SK-N-DZ (cell line): ENCODE measurements around the gene ITLN1.
A peak's percentile ranks its signal among the peaks of the same experiment; 100 is the strongest.

Experiments
- DNase-seq: peaks from one replicate; pipeline ENCODE4 v3.0.0-alpha.2; 2015; ENCODE audit warnings: low spot score

ITLN1 gene

GRCh38 chr1:160858507-160858906, 26.5 kb downstream of the ITLN1 start:
- DNase-seq, result no peak

GRCh38 chr1:160858097-160858496, 26.9 kb downstream of the ITLN1 start:
- no peak for DNase-seq

GRCh38 chr1:160855181-160855981, 29.6 kb downstream of the ITLN1 start:
- DNase-seq, result no peak

DNA sequence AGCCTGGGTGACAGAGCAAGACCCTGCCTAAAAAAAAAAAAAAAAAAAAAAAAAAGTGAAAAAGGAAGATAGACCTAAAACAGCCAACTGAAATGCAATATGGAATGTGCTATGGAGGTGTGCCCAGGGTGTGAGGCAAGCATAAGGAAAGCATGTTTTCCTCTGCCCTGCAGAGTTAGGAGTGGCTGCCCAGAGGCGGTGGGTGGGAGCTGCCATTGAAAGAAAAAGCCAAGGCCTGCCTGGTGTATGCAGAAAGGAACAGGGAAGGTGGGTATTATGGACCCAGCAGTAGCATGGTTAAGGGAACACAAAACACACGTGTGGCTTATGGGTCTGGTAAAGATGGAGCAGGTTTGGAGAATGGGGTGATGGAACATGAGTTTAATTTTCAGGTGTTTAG, 31.2 kb downstream of the ITLN1 start:
- no peak for DNase-seq

- DNase-seq, result no peak
Measured at GRCh38 chr1:160853014-160853413, 32.0 kb downstream of the ITLN1 start.

DNA sequence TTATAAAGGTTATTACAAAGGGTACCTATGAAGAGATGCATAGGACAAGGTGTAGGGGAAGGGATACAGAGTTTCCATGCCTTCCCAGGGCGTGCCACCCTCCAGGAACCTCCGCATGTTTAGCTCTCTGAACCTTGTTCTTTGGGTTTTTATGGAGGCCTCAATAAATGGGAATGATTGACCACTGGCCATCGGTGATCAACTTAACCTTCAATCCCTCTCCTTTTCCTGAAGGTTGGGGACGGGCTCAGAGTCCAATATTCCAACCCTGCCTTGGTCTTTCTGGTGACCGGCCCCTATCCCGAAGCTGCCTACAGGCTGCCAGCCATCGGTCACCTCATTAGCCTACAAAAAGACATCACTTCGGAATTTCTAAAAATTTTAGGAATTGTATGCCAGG, 34.0 kb downstream of the ITLN1 start:
- DNase-seq, result no peak

- no peak for DNase-seq
Measured at GRCh38 chr1:160850541-160850940, 34.4 kb downstream of the ITLN1 start.

DNA sequence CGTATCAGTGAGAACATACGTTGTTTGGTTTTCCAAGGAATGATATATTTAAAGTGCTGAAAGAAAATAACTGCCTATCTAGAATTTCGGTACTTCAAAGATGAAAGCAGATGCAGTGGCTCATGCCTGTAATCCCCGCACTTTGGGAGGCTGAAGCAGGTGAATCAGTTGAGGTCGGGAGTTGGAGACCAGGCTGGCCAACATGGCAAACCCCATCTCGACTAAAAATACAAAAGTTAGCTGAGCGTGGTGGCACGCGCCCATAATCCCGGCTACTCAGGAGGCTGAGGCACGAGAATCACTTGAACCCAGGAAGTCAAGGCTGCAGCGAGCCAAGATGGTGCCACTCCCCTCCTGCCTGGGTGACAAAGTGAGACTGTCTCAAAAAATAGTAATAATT, 38.7 kb downstream of the ITLN1 start:
- DNase-seq, result no peak

DNA sequence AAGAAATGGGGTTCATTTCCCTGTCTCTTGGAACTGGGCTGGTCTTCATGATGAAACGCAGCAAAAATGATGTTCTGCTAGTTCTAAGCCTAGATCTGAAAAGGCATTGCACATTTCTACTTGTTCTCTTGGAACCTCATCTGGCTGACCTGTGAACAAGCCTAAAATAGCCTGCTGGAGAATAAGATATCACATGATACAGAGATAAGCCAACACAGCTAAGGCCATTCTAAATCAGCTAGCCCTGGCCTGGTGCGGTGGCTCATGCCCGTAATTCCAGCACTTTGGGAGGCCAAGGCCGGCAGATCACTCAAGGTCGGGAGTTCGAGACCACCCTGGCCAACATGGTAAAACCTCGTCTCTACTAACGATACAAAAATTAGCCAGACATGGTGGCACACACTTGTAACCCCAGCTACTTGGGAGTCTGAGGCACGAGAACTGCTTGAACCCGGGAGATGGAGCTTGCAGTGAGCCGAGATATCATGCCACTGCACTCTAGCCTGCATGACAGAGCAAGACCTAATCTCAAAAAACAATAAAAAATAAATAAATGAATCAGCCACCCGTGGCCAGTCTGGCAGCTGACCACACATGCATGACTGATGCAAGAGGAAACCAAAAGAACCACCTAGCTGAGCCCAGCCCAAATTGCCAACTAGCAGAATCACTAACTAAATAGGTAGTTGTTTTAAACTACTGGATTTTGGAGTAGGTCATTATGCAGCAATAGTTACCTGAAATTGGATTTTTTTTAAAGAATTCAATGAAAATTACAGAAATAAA, 40.3 kb downstream of the ITLN1 start:
- DNase-seq, result no peak

DNA sequence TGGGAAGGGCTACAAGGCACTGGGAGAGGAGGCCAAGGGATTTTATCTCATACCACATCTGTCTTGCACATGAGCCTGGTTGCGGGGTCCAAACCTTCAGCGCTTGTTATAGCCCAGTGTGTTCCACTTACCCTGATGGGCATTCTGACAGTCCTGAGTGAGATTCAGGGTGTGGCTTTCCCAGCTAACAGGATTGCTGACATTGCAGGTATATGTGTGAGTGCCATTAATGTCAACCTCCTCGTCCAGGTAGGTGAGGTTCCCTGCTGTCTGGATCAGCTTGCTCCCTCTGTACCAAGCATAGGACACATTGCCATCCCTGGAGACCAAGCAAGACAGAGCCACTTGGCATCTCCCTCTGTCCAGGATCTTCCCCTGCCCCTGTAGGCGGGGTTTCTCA, 43.9 kb downstream of the ITLN1 start:
- DNase-seq, result no peak

- no peak for DNase-seq
Measured at GRCh38 chr1:160839746-160840145, 45.2 kb downstream of the ITLN1 start.

DNA sequence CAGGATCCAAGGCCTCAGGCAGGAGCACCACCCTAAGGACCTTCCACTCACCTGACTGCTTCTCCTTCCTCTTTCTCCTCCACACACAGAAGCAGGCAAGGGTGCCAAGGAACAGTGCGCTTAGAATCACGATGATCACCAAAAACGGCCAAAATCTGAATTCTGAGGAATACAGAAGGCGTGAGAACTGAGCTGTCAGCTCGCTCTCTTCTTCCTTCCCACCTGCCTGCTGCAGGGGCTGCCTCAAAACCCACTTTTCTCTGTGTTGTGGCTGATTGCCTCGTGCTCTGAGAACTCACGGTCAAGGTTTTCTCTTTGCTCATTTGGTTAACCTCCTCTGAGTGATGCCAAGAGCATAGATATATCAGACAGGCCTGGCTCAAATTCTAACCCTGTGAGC, 46.1 kb downstream of the ITLN1 start:
- DNase-seq, result no peak

DNA sequence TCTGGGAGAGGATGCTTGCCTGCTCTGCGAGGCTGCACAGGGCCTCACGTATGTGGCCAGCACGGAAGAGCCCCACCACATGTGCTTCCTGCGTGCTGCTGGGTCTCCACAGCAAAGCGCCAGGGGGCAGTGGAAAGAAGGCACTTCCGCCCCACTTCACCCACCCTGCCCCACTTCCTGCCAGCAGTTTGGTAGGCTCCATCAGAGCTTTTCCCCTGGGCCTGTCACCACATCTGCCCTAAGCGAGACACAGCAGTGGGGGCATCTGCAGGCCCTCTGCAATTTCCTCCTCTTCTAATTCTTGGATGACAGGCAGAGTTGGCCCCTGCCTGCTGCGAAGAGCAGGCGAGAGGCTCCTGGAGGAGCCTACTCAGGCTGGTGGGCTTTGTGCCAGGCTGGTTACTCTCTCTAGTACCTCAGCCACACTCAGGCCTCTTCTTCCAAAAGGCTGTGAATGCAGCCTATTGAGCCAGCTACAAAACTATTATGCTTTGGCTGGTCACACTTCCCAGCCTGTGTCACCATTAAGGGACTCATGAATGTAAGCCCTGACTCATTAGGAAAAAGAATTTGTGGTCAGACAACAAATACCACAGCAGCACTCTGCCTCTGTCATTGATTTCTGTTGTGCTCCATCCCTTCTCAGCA, 47.3 kb downstream of the ITLN1 start:
- no peak for DNase-seq

GRCh38 chr1:160836981-160837557, 47.9 kb downstream of the ITLN1 start:
- no peak for DNase-seq

DNA sequence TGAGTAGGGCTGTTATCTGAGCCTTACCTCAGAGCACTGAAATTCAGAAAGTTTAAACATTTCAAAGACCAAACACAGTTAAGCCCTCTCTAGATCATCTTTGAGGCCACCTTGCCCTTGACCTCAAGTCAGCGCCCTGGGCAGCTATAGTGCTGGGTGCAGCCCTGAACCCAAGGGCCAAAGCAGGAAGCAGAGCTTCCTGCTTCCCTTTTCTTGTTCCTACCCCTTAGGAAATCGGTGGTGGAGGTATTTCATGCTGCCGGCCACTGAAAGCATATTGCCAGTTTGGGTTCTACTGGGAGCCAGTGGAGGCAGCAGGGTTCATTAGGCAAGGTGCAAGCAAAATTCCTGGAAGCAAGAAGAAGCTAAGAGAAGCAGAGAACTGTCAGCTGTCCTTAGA, 48.4 kb downstream of the ITLN1 start:
- DNase-seq, result no peak

DNA sequence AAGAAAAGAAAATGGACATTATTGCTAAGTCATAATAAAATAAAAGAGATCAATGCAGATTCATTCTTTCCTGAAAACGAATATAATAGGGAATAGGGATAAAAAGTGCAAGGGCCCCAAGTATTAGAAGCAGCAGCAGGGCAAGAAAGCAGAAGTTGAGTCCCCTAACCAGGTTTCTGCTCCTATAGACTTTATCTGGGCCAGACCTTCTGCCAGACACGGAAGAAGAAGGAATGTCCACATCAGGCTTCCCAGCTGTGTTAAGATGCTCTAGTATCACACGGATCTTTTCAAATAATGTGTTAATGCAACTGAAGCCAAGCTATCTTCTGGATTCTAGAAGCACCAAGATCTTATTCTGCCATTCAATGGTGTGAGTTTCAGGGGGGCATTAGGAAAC, 49.2 kb downstream of the ITLN1 start:
- DNase-seq, result no peak

- DNase-seq, result peak; percentile 33
Measured at GRCh38 chr1:160834945-160835565, 49.9 kb downstream of the ITLN1 start.

DNA sequence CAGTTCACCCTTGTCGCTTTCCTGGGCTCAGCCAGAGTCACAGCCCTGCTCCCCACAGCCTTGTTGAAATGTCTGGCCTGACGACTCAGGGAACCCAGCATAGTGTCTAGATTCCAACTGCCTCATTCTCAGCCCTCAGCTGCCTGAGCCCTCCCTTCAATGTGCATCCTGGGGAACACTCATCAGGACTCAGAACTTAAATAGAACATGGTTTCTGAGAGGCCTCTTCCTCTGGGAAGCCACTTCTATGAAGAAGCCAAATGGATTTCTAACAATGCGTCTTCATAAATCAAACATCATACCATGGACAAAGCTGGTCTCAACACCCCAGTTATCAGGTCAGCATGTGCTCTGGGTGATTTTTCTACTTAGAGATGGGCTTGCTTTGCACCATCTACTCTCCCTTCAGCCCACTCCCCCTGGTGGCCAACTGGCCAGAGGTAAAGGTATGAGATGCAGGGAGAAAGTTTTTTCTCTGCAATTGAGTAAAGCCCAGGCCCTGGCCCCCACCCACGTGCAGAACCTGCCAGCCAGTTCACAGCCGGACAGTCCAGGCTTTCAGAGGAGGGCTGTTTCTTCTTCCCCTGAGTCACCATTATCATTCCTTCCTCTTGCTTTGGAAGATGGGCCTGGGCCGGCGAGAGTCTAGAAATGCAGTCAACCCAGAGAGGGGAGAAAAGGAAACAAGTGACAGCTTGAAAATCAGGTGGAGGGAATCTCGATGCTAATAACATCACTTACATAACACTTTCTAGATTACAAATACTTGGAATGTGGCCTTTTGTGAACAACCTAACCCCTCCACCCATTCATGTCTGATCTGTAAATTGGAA, 54.4 kb downstream of the ITLN1 start:
- no peak for DNase-seq

DNA sequence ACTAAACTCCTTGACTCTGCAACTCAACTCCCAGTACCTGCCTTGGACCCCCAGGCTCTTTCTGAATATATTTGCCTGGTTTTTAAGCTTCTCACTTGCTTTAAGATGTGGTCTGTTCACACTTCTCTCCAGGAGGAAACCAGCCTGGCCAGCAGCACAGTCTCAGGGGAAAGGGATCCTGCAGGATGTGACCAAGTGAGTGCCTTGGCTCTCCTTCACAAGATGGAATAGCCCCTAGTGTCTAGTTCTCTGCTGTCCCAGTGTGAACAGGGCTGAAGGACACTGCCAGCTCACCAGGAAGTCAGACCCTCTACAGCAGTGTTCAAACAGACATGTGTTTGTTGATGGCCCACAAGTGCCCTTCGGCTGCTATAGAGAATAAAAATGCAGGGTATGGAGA, 55.2 kb downstream of the ITLN1 start:
- DNase-seq, result no peak

GRCh38 chr1:160827418-160827817, 57.6 kb downstream of the ITLN1 start:
- DNase-seq, result no peak

DNA sequence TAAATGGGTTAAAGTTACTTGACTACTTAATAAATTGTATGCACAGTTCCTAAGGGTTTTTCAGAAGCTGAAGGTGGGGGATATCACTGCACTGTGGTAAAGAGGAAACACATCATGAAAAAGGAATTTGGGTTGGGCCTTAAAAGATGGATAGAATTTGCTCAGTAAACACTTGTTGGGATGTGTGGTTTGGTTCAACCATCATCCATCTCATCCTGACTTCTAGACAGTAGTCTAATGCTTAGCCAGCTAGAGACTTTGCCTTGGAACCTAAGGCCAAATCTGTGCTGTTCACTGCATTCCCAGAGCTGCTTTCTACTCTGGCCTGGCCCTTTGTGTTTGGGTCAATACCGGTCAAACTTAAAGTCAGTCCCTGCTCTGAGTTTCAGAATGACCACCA, 58.4 kb downstream of the ITLN1 start:
- no peak for DNase-seq
